Vagina (tissue), 2 donors: ENCODE measurements around the gene CALR. TPM values are rescaled to one million over a fixed set of nuclear protein-coding genes. Genes with fewer than 3 reads are reported as not detected.
"Not testable (repeated sequence)": the region's sequence is repeated elsewhere in the genome, so short reads cannot be mapped to it uniquely, and the experiment has no call there.

ENCODE experiments used
- DNase-seq, 2 donors: peaks; one replicate each; pipeline ENCODE4 v3.0.0-alpha.2; 2017; ENCODE audit errors: extremely low spot score in 2 of 2
- H3K27ac ChIP-seq: fragments of 200-600 bp; sonication (generic); one replicate; pipeline ENCODE4 v1.5.1; 2019
- H3K27me3 ChIP-seq: fragments of 200-600 bp; sonication (generic); one replicate; pipeline ENCODE4 v1.5.1; 2019
- H3K36me3 ChIP-seq, 2 donors: fragments of 200-600 bp; sonication (generic); one replicate each; pipeline ENCODE4 v1.5.1; 2017 to 2019
- H3K4me1 ChIP-seq: fragments of 200-600 bp; sonication (generic); one replicate; pipeline ENCODE4 v1.5.1; 2019
- H3K4me3 ChIP-seq, 2 donors: fragments of 200-600 bp; sonication (generic); 1 replicate in 1 of 2; 2 replicates in 1 of 2; pipeline ENCODE4 v1.5.1; 2016 to 2019
- H3K9me3 ChIP-seq: fragments of 200-600 bp; sonication (generic); one replicate; pipeline ENCODE4 v1.5.1; 2019
- POLR2A ChIP-seq, 2 donors: fragments of 450-650 bp; IDR thresholded peaks; one replicate each; pipeline ENCODE4 v1.6.1; 2017; ENCODE audit warnings: antibody characterized with exemption in 2 of 2, mild to moderate bottlenecking in 2 of 2, moderate library complexity in 2 of 2
- POLR2AphosphoS5 ChIP-seq, 2 donors: sonication (generic); formaldehyde crosslinking; IDR thresholded peaks; one replicate each; pipeline ENCODE4 v1.9.0; 2017; ENCODE audit warnings: antibody characterized with exemption in 2 of 2, mild to moderate bottlenecking in 2 of 2, low read depth in 1 of 2; ENCODE audit not compliant: insufficient read depth in 1 of 2
- intact Hi-C: fragments of 100-400 bp; cut with DNase I; formaldehyde crosslinking; loops from one replicate; pipeline ENCODE4 v1.15.1; 2023
- total RNA-seq: library from RNA; depleted of rRNA; stranded (reverse); fragments of >200 nt; gene quantifications from one replicate; pipeline ENCODE4 v1.2.3, GENCODE V29; 2016
- TF ChIP-seq, protein P1 (sequence below), 3 experiments: fragments of 450-650 bp in 2 of 3; fragments of 200-600 bp in 1 of 3; sonication (generic) in 1 of 3; IDR thresholded peaks; one replicate each; pipeline ENCODE4 v1.5.1; 2017 to 2019; ENCODE audit warnings: antibody characterized with exemption in 3 of 3, mild to moderate bottlenecking in 2 of 3, moderate library complexity in 2 of 3

Gene CALR
- total RNA-seq, 1 donor from 2014 or later = 303 TPM

DNA sequence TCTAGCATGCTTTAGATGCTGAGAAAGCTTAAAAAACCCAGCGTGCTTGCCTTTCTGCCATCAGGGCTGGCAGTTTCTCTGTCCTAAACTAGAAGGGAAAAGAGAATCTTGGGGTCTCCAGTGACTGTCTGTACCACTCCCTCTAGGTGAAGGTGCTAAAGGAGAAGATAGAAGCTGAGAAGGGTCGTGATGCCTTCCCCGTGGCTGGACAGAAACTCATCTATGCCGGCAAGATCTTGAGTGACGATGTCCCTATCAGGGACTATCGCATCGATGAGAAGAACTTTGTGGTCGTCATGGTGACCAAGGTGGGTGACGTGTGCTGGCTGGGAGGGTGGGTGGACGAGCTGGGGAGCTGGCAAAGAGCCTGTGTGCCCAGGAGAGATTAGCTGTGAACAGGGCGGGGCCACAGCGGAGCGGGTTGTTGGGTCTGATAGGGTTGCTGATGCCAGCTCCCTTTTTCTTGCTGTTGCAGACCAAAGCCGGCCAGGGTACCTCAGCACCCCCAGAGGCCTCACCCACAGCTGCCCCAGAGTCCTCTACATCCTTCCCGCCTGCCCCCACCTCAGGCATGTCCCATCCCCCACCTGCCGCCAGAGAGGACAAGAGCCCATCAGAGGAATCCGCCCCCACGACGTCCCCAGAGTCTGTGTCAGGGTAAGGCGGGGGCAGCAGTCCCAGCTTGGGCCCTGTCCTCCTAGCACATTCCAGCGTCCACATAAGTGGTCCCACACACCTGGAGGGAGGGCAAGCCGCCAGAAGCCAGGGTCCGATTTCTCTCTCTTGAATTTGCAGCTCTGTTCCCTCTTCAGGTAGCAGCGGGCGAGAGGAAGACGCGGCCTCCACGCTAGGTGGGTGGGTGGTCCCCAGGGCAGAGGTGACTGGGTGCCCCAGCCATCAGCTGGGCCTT, 9.5 kb downstream of the CALR start:
- no peak for TF ChIP-seq POLR2A (IDR thresholded peaks at IDR 0.05)
- TF ChIP-seq POLR2AphosphoS5 (IDR thresholded peaks at IDR 0.05; ENCODE audit: insufficient read depth in 1 of 2, low read depth in 1 of 2) = no peak
- TF ChIP-seq, protein P1, sequence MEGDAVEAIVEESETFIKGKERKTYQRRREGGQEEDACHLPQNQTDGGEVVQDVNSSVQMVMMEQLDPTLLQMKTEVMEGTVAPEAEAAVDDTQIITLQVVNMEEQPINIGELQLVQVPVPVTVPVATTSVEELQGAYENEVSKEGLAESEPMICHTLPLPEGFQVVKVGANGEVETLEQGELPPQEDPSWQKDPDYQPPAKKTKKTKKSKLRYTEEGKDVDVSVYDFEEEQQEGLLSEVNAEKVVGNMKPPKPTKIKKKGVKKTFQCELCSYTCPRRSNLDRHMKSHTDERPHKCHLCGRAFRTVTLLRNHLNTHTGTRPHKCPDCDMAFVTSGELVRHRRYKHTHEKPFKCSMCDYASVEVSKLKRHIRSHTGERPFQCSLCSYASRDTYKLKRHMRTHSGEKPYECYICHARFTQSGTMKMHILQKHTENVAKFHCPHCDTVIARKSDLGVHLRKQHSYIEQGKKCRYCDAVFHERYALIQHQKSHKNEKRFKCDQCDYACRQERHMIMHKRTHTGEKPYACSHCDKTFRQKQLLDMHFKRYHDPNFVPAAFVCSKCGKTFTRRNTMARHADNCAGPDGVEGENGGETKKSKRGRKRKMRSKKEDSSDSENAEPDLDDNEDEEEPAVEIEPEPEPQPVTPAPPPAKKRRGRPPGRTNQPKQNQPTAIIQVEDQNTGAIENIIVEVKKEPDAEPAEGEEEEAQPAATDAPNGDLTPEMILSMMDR (IDR thresholded peaks at IDR 0.05) = no peak
- Histone ChIP-seq H3K27ac (no peak overlapping the region), H3K9me3 (no peaks in the 10 kb centered on the region), H3K4me1 (peaks cover 58% of the 10 kb centered on the region), H3K36me3 (peaks cover 0 to 70% of the 10 kb centered on the region in 2 donors), H3K4me3 (no peak overlapping the region), H3K27me3 (no peaks in the 10 kb centered on the region)
- intact Hi-C loops = no loop called here
- DNase-seq = no peak

DNA sequence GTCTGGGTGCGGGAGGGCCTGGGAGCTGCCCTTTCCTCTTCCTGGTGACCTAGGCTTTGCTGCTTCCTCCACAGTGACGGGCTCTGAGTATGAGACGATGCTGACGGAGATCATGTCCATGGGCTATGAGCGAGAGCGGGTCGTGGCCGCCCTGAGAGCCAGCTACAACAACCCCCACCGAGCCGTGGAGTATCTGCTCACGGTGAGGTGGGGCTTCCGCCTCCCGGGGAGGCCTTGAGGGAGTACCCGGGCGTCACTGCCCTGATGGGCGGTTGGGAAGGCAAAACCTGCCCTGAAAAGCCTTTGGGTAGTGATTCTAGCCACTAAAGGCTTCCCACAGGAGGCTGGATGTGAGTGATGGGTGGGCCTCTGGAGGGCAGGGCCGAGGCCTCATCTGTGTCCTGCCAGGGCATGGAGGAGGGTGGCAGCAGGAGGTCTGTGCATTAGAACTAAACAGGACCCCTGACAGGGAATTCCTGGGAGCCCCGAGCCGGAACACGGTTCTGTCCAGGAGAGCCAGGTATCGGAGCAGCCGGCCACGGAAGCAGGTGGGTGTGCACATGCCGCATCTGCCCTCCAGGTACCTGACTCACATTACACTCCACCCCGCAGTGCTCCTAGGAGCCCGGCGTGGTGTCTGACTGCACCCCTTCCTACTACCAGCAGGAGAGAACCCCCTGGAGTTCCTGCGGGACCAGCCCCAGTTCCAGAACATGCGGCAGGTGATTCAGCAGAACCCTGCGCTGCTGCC, 10.4 kb downstream of the CALR start:
- intact Hi-C loops = no loop called here
- H3K27me3 ChIP-seq = no peaks in the 10 kb centered on the region
- no peak overlapping the region for H3K4me3 ChIP-seq
- no peak overlapping the region for H3K27ac ChIP-seq
- H3K4me1 ChIP-seq = peaks cover 58% of the 10 kb centered on the region
- H3K9me3 ChIP-seq = no peaks in the 10 kb centered on the region
- H3K36me3 ChIP-seq = peaks cover 0 to 66% of the 10 kb centered on the region in 2 donors
- TF ChIP-seq POLR2AphosphoS5 (IDR thresholded peaks at IDR 0.05; ENCODE audit: insufficient read depth in 1 of 2, low read depth in 1 of 2) (no peak), POLR2A (IDR thresholded peaks at IDR 0.05) (no peak)
- TF ChIP-seq, protein P1 (IDR thresholded peaks at IDR 0.05) = no peak
- no peak for DNase-seq

DNA sequence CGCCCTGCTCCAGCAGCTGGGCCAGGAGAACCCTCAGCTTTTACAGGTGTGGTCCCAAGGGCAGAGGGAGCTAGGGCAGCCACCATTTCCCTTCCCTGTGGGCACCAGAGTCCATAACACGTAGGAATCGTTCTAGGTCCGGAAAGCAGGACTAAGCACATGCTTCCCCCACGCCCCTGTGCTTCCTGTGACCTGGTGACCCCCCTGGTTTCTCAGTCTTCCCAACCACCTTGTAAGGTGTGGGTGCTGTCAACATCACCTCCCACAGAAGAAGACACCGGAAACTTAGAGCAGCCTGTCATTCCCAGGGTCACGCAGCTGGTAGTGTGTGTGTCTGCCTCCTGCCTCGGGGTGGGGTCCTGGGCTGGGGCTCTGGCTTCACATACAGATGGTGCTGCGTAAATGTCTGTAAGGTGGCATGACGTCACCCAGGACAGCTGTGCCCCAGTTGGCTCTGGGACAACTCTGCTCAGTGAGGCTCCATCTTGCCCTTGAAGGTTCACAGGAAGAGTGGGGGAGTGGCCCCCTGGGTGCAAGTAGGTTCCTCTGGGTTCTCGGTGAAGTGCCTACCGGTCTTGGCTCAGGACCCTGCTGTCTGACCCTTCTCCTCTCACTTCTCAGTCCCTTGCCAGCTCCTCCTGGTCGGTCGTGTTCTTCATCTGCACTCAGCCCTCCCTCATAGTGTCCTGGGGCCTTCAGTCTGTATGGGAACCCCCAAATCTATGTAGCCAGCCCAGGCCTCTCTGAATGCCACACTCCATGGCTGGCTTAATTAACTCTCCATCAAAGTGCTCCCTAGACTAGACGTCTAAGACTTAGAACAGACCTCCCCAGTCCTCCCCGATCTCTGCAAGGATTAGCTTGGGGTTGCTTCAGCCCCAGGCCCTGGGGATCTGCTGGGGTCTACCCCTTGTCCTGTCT, 11.2 kb downstream of the CALR start:
- Histone ChIP-seq H3K4me1 (peaks cover 58% of the 10 kb centered on the region), H3K27ac (no peak overlapping the region), H3K4me3 (no peak overlapping the region), H3K9me3 (no peaks in the 10 kb centered on the region), H3K27me3 (no peaks in the 10 kb centered on the region), H3K36me3 (peaks cover 0 to 65% of the 10 kb centered on the region in 2 donors)
- DNase-seq = no peak
- TF ChIP-seq, protein P1 (IDR thresholded peaks at IDR 0.05) = no peak
- TF ChIP-seq POLR2A (IDR thresholded peaks at IDR 0.05) (no peak), POLR2AphosphoS5 (IDR thresholded peaks at IDR 0.05; ENCODE audit: insufficient read depth in 1 of 2, low read depth in 1 of 2) (no peak)
- intact Hi-C loops = no loop called here

DNA sequence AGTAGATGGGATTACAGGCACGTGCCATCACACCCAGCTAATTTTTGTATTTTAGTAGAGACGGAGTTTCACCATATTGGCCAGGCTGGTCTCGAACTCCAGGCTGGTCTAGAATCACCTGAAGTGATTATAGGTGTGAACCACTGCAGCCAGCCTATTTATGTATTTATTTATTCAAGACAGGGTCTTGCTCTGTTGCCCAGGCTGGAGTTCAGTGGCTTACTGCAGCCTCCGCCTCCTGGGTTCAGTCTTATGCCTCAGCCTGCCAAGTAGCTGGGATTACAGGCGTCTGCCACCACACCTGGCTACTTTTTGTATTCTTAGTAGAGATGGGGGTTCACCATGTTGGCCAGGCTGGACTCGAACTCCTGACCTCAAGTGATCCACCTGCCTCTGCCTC, 13.6 kb downstream of the CALR start:
- intact Hi-C loops, H3K4me3 ChIP-seq, H3K27me3 ChIP-seq, H3K9me3 ChIP-seq, H3K27ac ChIP-seq, DNase-seq: not testable (repeated sequence)
- Histone ChIP-seq H3K4me1 (peaks cover 59% of the 10 kb centered on the region), H3K36me3 (peaks cover 0 to 62% of the 10 kb centered on the region in 2 donors)
